Kidney capillary endothelial cell (primary cell): Measurements from ENCODE around the gene GPR34.

ENCODE experiments used
- DNase-seq: peaks from one replicate; pipeline ENCODE4 v3.0.0-alpha.2; 2018; ENCODE audit warnings: low spot score

GPR34 gene

DNA sequence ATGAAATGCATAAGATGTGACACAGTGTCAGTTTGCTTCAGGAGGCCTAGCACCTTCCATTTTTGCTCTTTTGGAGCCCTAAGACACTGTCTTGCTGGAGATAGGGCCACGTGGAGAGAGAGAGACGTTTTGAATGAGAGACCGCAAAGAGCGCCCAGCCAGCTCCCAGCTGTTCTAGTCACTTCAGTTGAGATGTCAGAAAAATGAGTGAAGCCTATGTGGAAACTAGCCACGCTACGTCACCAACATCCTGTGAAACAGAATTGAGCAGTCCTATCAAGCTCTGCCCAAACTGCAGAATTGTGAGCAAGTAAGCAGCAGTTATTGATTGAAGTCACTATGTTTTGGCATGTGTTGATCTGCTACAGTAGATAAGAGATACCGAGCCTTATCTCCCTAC is 48.3 kb downstream of the GPR34 start:
- DNase-seq, result no peak

DNA sequence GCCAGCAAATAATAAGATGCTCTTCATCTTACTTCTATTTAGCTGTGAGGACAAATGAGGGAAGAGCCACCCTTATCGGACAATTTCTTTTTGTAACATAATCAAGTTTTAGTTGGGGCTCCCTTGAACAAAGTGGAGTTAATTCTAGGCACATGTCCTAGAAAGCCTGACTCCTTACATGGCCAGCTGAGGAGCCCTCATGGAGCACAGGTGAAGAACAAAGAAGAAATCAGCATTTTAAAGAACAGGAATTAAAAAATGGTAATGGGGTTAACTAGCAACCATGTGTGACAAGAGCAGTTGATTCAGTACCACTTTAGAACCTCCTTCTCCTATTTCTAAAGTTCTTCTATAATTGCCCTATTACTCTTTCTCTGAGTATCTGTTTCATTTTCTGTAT is 51.1 kb downstream of the GPR34 start:
- no peak for DNase-seq
